GM12878 (cell line): Measurements from ENCODE around the gene PACS1. TPM values are rescaled to one million over a fixed set of nuclear protein-coding genes. Genes with fewer than 3 reads are reported as not detected.

Experiments
- ATAC-seq: fragments of 200-7000 bp; cut with Tn5 transposase; 3 replicates; pipeline ENCODE4 v1.9.1; 2020; ENCODE audit warnings: mild to moderate bottlenecking, moderate library complexity
- BruUV-seq: library from RNA; stranded (reverse); fragments of 400-500 nt; replicated peaks from 2 replicates; lab custom pipeline; 2021; lab: Mats Ljungman, UMichigan
- CTCF ChIA-PET: fragments of 300-600 bp; sonication (Branson Sonifier 250); formaldehyde crosslinking; extraction: SDS; loops from one replicate; lab custom pipeline; 2021; ENCODE audit warnings: inconsistent platforms; lab: Yijun Ruan, JAX
- POLR2A ChIA-PET: fragments of 350-600 bp; formaldehyde crosslinking; extraction: SDS; loops from one replicate; lab custom pipeline; 2021; ENCODE audit warnings: inconsistent platforms; lab: Charles Lee
- RAD21 ChIA-PET: fragments of 300-600 bp; sonication (Branson Sonifier 250); formaldehyde crosslinking; loops from one replicate; lab custom pipeline; 2023; ENCODE audit warnings: antibody characterized with exemption; ENCODE audit not compliant: unreplicated experiment; lab: Charles Lee
- SMC1A ChIA-PET: fragments of 300-600 bp; sonication (Branson Sonifier 250); formaldehyde crosslinking; loops from one replicate; lab custom pipeline; 2023; ENCODE audit not compliant: unreplicated experiment, uncharacterized antibody; lab: Charles Lee
- DNase-seq: peaks from one replicate; pipeline ENCODE4 v3.0.0-alpha.2; 2011; ENCODE audit warnings: low read depth, low spot score
- FAIRE-seq: peaks from 3 replicates; lab custom pipeline; 2011; peaks lifted over from hg19 to GRCh38; lab: Jason Lieb, UNC
- H2AFZ ChIP-seq: 2 replicates; pipeline ENCODE4 v1.6.0; 2011; ENCODE audit warnings: low read depth, low read length, control low read depth; ENCODE audit not compliant: control insufficient read depth
- H3K27ac ChIP-seq: 2 replicates; pipeline ENCODE4 v1.5.1; 2011; ENCODE audit warnings: control low read depth; ENCODE audit not compliant: control insufficient read depth, insufficient read depth
- H3K27me3 ChIP-seq, 2 experiments: replicated peaks in 1 of 2; 2 replicates each; pipeline versions ENCODE4 v1.6.0 to v1.6.1; 2011; ENCODE audit warnings: low read length in 1 of 2; ENCODE audit not compliant: control insufficient read depth in 2 of 2, insufficient read depth in 2 of 2
- H3K36me3 ChIP-seq, 2 experiments: 2 replicates each; pipeline ENCODE4 v1.5.1; 2011; ENCODE audit warnings: low read length in 1 of 2; ENCODE audit not compliant: control insufficient read depth in 2 of 2, insufficient read depth in 2 of 2
- H3K4me1 ChIP-seq: 2 replicates; pipeline ENCODE4 v1.6.1; 2011; ENCODE audit warnings: mild to moderate bottlenecking, low read length, moderate library complexity, mixed read lengths; ENCODE audit not compliant: control insufficient read depth, insufficient read depth
- H3K4me2 ChIP-seq: 2 replicates; pipeline ENCODE4 v1.6.0; 2011; ENCODE audit warnings: control low read depth; ENCODE audit not compliant: control insufficient read depth, insufficient read depth
- H3K4me3 ChIP-seq: fragments of 200-600 bp; sonication (generic); 2 replicates; pipeline ENCODE4 v1.5.1; 2016
- H3K79me2 ChIP-seq: 2 replicates; pipeline ENCODE4 v1.6.0; 2011; ENCODE audit warnings: low read length; ENCODE audit not compliant: control insufficient read depth, insufficient read depth
- H3K9ac ChIP-seq: 2 replicates; pipeline ENCODE4 v1.8.0; 2011; ENCODE audit warnings: low read length, control low read depth, mixed read lengths; ENCODE audit not compliant: control insufficient read depth, insufficient read depth
- H3K9me3 ChIP-seq: replicated peaks from 3 replicates; pipeline ENCODE4 v1.5.1; 2011; ENCODE audit warnings: mild to moderate bottlenecking, low read length; ENCODE audit not compliant: control insufficient read depth, insufficient read depth
- H4K20me1 ChIP-seq: 2 replicates; pipeline ENCODE4 v1.6.0; 2011; ENCODE audit not compliant: control insufficient read depth, insufficient read depth
- BACH1 ChIP-seq: fragments of 450-650 bp; IDR thresholded peaks from 2 replicates; pipeline ENCODE4 v1.6.1; 2017; ENCODE audit warnings: mild to moderate bottlenecking, borderline replicate concordance
- BMI1 ChIP-seq: fragments of 450-650 bp; IDR thresholded peaks from 2 replicates; pipeline ENCODE4 v1.6.1; 2016; ENCODE audit warnings: mild to moderate bottlenecking, moderate library complexity, borderline replicate concordance
- CEBPB ChIP-seq, 2 experiments: fragments of 150-350 bp in 1 of 2; IDR thresholded peaks; 2 replicates each; pipeline ENCODE4 v1.6.1; 2012 to 2014; ENCODE audit warnings: low read depth in 2 of 2, low read length in 2 of 2, borderline replicate concordance in 1 of 2, inconsistent platforms in 1 of 2
- CHD2 ChIP-seq: IDR thresholded peaks from 2 replicates; pipeline ENCODE4 v1.6.1; 2011; ENCODE audit warnings: low read depth, low read length, improper control_type of control experiment, borderline replicate concordance
- CREM ChIP-seq: IDR thresholded peaks from 2 replicates; pipeline ENCODE4 v1.6.1; 2014; ENCODE audit warnings: antibody characterized with exemption, low read depth
- E2F4 ChIP-seq: IDR thresholded peaks from 2 replicates; pipeline ENCODE4 v1.6.1; 2012; ENCODE audit warnings: low read depth, low read length, improper control_type of control experiment
- HCFC1 ChIP-seq: fragments of 150-350 bp; IDR thresholded peaks from 2 replicates; pipeline ENCODE4 v1.6.1; 2014; ENCODE audit warnings: low read length
- PAX5 ChIP-seq: IDR thresholded peaks from 2 replicates; pipeline ENCODE4 v1.6.1; 2011; ENCODE audit warnings: low read depth, low read length, borderline replicate concordance
- POU2F2 ChIP-seq: IDR thresholded peaks from 3 replicates; pipeline ENCODE4 v1.6.1; 2011; ENCODE audit warnings: low read depth, mild to moderate bottlenecking, low read length, borderline replicate concordance
- TAF1 ChIP-seq: IDR thresholded peaks from 2 replicates; pipeline ENCODE4 v1.6.1; 2011; ENCODE audit warnings: mild to moderate bottlenecking, low read depth, low read length, borderline replicate concordance
- WRNIP1 ChIP-seq: IDR thresholded peaks from 2 replicates; pipeline ENCODE4 v1.6.1; 2011; ENCODE audit warnings: low read depth, low read length, improper control_type of control experiment, borderline replicate concordance
- ZNF24 ChIP-seq: fragments of 450-650 bp; IDR thresholded peaks from 2 replicates; pipeline ENCODE4 v1.6.1; 2017; ENCODE audit warnings: antibody characterized with exemption, mild to moderate bottlenecking
- ZSCAN29 ChIP-seq: fragments of 450-650 bp; IDR thresholded peaks from 2 replicates; pipeline ENCODE4 v1.6.1; 2017; ENCODE audit warnings: mild to moderate bottlenecking, moderate library complexity
- WGBS: methylation state at CpG from one replicate; pipeline ENCODE4 v1.1.6; 2016; ENCODE audit warnings: low lambda C conversion rate; ENCODE audit not compliant: insufficient replicate concordance, insufficient coverage; ENCODE audit errors: missing lambda C conversion rate; 5-methylcytosine and 5-hydroxymethylcytosine counted together
- in situ Hi-C: fragments of 300-500 bp; cut with MboI; formaldehyde crosslinking; loops from 9 replicates; pipeline ENCODE4 v1.14.3; 2018; ENCODE audit warnings: mixed read lengths
- intact Hi-C: fragments of 100-400 bp; cut with micrococcal nuclease; formaldehyde crosslinking; loops from one replicate; pipeline ENCODE4 v1.14.2; 2022; ENCODE audit not compliant: unreplicated experiment
- polyA plus RNA-seq, 11 experiments: library from polyadenylated mRNA; depleted of rRNA in 4 of 11; unstranded in 6 of 11; stranded (reverse) in 5 of 11; fragments of >200 nt; fragmentation: Nextera tagmentation in 4 of 11; fragmentation: Illumina TruSeq in 1 of 11; extraction: Ambion mirVana in 4 of 11; extraction: Trizol in 1 of 11; gene quantifications; 1 replicate in 1 of 11; 2 replicates in 10 of 11; pipeline versions ENCODE4 v1.2.1 to v1.2.3, GENCODE V29; 2011 to 2016; ENCODE audit warnings: inconsistent platforms in 2 of 11, missing spikeins in 2 of 11, low read depth in 1 of 11
- total RNA-seq, 4 experiments: library from RNA; depleted of rRNA in 3 of 4; stranded (reverse); fragments of >200 nt in 3 of 4; fragmentation: Illumina TruSeq in 1 of 4; extraction: Trizol in 1 of 4; gene quantifications; 2 replicates each; pipeline versions ENCODE4 v1.2.1 to v1.2.3, GENCODE V29; 2013 to 2021

Gene PACS1
- total and polyA plus RNA-seq, 10 of the 15 experiments (the other 5 are each of a cell fraction or from before 2014, with no cell fraction given) = 1.1 to 74.3 (median 17.9) TPM

- Histone ChIP-seq H2AFZ (no peak overlapping the region), H3K4me3 (no peak overlapping the region), H3K27ac (no peak overlapping the region), H3K4me1 (peaks cover 38% of the 10 kb centered on the region), H4K20me1 (no peaks in the 10 kb centered on the region), H3K9me3 (peaks cover 6% of the 10 kb centered on the region; the same call in 2 of the 3 replicates), H3K9ac (no peak overlapping the region), H3K36me3 (peaks cover 0 to 3% of the 10 kb centered on the region in 2 experiments; a peak in 2 of 4 replicates), H3K4me2 (no peak overlapping the region), H3K79me2 (peaks cover 25% of the 10 kb centered on the region), H3K27me3 (no peaks in the 10 kb centered on the region)
- TF ChIP-seq E2F4 (no peak), PAX5 (no peak), ZSCAN29 (no peak), WRNIP1 (no peak), BACH1 (no peak), HCFC1 (no peak), CEBPB (IDR thresholded peaks at IDR 0.05; ENCODE audit: borderline replicate concordance in 1 of 2, low read depth in 2 of 2, low read length in 2 of 2) (no peak), BMI1 (no peak), ZNF24 (no peak), TAF1 (no peak), POU2F2 (no peak), CHD2 (no peak), CREM (no peak)
- ChIA-PET CTCF (no interaction called here), RAD21 (interaction anchor here (0.6 kb wide), 1 partner anchor 77 kb away, joined by 3 read pairs; no protein-coding TSS in a partner anchor), POLR2A (no interaction called here), SMC1A (interaction anchor here (0.6 to 1.6 kb wide), 3 partner anchors 7 to 91 kb away, joined by 3 read pairs; no protein-coding TSS in a partner anchor)
- ATAC-seq (no peak), DNase-seq (no peak), FAIRE-seq (no peak)
- no TSS peak for BruUV-seq
- in situ Hi-C loops = no loop called here
- intact Hi-C loops = no loop called here
- 100% methylated on average over 5 of the region's 5 CpGs for WGBS
These were observed 74.1 kb downstream of the PACS1 start for GRCh38 chr11:66143996-66144678.
